T follicular helper cell (primary cell): ENCODE results near the gene HNRNPAB.
"Not testable (repeated sequence)": the region's sequence is repeated elsewhere in the genome, so short reads cannot be mapped to it uniquely, and the experiment has no call there.

Experiments used
- DNase-seq: peaks from one replicate; pipeline ENCODE4 v3.0.0-alpha.2; 2020; ENCODE audit warnings: low read depth

The HNRNPAB gene

GRCh38 chr5:178245389-178245788, 41.1 kb downstream of the HNRNPAB start:
- DNase-seq: no peak

GRCh38 chr5:178246624-178247279, 42.4 kb downstream of the HNRNPAB start:
- no peak for DNase-seq

- DNase-seq: no peak
Observed at GRCh38 chr5:178247481-178248456, 43.4 kb downstream of the HNRNPAB start.

- no peak for DNase-seq
Observed at GRCh38 chr5:178248750-178249149, 44.4 kb downstream of the HNRNPAB start.

GRCh38 chr5:178249191-178249989, 45.1 kb downstream of the HNRNPAB start:
- no peak for DNase-seq

- DNase-seq: no peak
Observed at GRCh38 chr5:178250263-178250662, 45.9 kb downstream of the HNRNPAB start.

GRCh38 chr5:178252258-178252657, 47.9 kb downstream of the HNRNPAB start:
- no peak for DNase-seq

- not testable (repeated sequence) for DNase-seq
Observed at GRCh38 chr5:178253632-178254031, 49.3 kb downstream of the HNRNPAB start.

- DNase-seq: no peak
Observed at GRCh38 chr5:178256746-178257145, 52.4 kb downstream of the HNRNPAB start.

GRCh38 chr5:178257650-178258049, 53.3 kb downstream of the HNRNPAB start:
- no peak for DNase-seq

- DNase-seq: no peak
Observed at GRCh38 chr5:178259623-178260536, 55.5 kb downstream of the HNRNPAB start.
